Ovary (tissue), 3 donors: ENCODE measurements around the gene SDF2.

Experiments used
- EP300 ChIP-seq: sonication (generic); formaldehyde crosslinking; IDR thresholded peaks from one replicate; pipeline ENCODE4 v1.6.1; 2017; ENCODE audit warnings: antibody characterized with exemption
- POLR2A ChIP-seq: fragments of 450-650 bp; IDR thresholded peaks from one replicate; pipeline ENCODE4 v1.6.1; 2017; ENCODE audit warnings: antibody characterized with exemption, mild to moderate bottlenecking, moderate library complexity
- TF ChIP-seq, protein P1 (sequence below), 3 donors: fragments of 450-650 bp in 2 of 3; fragments of 200-600 bp in 1 of 3; IDR thresholded peaks; one replicate each; pipeline versions ENCODE4 v1.5.1 to v1.8.0; 2016 to 2022; ENCODE audit warnings: antibody characterized with exemption in 3 of 3, mild to moderate bottlenecking in 1 of 3
- donor health status: DM: no; HTN: no; CAD: no.

DNA sequence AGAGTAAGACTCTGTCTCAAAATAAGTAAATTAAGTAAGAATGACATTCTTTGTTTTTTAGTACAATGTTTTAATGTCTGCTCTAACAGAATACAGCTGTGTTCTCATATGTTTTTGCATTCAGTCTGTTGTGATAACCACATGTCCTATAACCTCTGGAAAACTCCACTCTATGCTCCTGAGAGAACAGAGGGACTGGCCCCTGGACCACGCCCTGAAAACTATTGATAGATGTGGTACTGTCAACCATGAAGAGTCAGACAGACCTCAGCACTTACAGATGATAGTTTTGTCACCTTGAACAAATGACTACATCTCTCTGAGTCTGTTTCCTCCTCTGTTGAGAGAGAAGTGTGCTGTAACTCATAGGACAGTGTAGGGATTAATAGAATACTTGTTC is 8.2 kb upstream of the SDF2 start:
- TF ChIP-seq, protein P1, sequence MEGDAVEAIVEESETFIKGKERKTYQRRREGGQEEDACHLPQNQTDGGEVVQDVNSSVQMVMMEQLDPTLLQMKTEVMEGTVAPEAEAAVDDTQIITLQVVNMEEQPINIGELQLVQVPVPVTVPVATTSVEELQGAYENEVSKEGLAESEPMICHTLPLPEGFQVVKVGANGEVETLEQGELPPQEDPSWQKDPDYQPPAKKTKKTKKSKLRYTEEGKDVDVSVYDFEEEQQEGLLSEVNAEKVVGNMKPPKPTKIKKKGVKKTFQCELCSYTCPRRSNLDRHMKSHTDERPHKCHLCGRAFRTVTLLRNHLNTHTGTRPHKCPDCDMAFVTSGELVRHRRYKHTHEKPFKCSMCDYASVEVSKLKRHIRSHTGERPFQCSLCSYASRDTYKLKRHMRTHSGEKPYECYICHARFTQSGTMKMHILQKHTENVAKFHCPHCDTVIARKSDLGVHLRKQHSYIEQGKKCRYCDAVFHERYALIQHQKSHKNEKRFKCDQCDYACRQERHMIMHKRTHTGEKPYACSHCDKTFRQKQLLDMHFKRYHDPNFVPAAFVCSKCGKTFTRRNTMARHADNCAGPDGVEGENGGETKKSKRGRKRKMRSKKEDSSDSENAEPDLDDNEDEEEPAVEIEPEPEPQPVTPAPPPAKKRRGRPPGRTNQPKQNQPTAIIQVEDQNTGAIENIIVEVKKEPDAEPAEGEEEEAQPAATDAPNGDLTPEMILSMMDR (IDR thresholded peaks at IDR 0.05) = no peak
- no peak for TF ChIP-seq POLR2A
- no peak for TF ChIP-seq EP300
